Measurements from ENCODE around the gene LRRC32.

Gene LRRC32

GRCh38 chr11:76677458-76677765 is 6.9 kb upstream of the LRRC32 start:
- DNase-seq, result no peak

DNA sequence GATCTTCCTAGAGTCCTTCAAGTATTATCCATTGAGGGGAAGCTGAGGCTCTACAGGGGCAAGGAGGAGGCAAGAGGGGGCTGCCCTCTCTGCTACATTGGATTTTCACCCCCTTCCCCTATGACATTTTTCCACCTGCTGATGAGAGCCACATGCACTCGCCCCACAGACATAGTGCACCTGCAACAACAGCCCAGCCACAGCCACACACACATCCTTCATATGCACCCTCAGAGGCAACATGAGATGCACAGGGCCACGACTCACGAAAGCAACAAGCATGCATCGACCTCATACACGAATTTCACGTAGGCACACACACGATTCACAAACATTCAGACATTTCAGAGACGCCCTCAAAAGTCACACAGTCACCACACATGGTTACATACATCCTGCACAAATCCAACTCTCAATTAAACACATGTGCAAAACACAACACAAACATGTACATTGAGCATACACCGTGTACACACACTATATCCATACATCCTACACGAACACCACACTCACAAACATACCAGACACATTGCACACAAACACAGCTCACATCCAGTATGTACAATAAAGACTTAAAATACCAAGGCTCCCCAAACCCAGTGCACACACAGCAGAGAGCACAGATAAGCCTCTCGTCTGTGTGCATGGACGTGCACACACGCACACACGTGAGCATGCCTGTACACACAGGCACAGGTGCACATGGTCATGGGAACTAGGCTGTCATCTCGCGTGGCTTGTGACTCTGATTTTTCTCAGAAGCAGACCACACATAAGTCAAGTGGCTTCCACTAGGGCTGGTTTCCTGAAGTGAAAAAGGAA is 6.3 kb upstream of the LRRC32 start:
- DNase-seq, result no peak

- no peak for DNase-seq
Measured at GRCh38 chr11:76674517-76675400, 4.2 kb upstream of the LRRC32 start.

GRCh38 chr11:76673176-76674142 is 2.9 kb upstream of the LRRC32 start:
- DNase-seq, result no peak

GRCh38 chr11:76672431-76673175 is 2.1 kb upstream of the LRRC32 start:
- DNase-seq, result peak; percentile 34

GRCh38 chr11:76671626-76672309 is 1.2 kb upstream of the LRRC32 start:
- DNase-seq, result no peak

DNA sequence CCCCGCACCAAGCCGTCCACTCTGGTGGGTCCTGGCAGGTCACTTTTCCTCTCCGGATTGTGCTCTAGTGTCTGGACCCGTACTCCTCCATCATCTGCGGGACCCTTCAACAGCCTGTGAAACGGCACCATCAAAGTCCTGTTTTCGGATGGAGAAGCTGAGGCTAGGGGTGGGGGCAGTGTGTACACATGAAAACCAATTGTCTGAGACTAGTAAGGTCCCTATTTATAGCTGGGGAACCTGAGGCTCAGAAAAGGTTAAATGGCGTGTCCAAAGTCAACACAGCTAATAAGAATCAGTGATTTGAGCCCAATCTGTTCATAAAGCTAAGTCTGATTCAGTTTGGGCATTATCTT is 668 bp upstream of the LRRC32 start:
- DNase-seq, result no peak

GRCh38 chr11:76669901-76670484 is 554 bp downstream of the LRRC32 start:
- DNase-seq, result no peak

DNA sequence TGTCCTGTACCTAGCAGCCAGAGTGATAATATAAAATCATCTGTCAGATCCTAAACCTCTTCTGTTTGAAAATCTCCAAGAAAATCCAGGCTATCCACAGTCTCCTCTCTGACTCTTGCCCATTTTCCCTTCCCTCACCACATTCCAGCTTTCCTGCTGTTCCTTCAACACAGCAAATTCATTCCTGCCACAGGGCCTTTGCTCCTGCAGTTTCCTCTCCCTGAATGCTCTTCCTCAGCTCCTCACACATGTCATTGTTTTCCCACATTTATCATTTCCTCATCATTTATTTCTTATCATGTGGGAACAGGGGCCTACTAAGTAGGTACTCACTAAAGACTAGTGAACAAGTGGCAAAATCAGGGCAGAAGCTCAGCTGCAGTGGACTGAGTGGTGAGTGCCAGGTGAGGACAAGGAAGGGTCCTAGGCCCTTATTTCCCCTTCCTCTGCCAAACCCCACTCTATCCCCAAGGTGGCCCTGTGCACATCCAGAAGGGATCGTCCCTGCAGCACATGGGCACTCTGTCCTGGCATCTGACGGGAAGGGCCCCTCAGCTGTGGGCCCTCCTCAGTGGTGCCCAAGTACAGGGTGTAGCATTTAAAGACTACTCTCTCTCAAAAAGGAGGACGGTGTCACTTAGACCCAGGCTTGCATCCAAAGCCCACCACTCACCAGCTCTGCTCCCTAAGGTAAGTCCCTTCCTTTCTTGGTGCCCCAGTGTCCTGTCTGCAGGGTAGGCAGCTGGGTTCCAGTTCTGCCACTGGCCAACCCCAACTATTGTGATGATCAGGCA is 2.0 kb downstream of the LRRC32 start:
- DNase-seq, result no peak

DNA sequence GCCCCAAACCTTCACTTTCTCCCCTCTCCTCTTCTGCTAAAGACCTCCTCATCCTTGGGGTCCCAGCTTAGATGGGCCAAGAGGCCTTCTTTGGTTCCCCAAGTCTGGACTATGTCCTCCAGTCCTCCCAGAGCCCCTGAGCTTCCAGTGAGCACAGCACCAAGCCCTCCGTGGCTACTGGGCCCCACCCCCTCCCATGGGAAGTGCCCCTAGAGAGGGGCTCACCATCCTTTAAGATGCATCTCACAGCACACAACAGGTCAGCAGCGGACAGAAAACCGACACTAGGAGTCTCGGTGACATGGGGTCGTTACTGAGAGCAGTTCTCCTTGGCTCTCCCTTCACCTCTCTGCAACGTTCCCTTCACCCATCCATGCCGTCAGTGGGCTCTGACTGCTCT is 2.7 kb downstream of the LRRC32 start:
- DNase-seq, result no peak

DNA sequence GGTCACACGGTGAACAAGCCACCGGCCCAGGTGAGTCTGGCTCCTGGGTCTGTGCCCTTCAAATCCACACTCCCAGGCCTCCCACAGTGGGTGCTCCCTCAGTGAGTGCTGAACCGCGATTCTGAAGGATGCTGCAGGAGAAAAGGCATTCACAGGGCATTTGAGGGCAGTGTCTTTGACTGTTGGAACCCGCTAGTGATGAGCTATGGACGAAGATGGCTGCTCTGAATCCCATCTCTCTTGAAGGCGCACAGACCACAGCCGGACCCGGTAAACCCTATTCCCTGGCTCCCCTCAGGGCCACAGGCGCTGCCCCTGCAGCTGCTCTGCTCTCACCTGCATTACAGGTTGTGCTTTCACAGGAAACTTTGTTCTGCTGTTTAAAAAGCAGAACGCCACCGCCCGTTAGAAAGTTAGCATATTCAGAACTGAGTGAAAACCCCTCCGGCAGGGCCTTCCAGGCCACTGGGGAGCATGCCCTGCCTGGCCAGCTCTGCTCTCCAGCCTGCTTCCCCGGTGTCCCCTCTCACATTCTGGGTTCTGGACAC is 3.2 kb downstream of the LRRC32 start:
- no peak for DNase-seq

GRCh38 chr11:76666830-76667229 is 3.7 kb downstream of the LRRC32 start:
- DNase-seq, result no peak

GRCh38 chr11:76666408-76666807 is 4.1 kb downstream of the LRRC32 start:
- no peak for DNase-seq

- no peak for DNase-seq
Measured at GRCh38 chr11:76665921-76666351, 4.6 kb downstream of the LRRC32 start.

- DNase-seq, result peak; percentile 14
Measured at GRCh38 chr11:76665172-76665571, 5.4 kb downstream of the LRRC32 start.

DNA sequence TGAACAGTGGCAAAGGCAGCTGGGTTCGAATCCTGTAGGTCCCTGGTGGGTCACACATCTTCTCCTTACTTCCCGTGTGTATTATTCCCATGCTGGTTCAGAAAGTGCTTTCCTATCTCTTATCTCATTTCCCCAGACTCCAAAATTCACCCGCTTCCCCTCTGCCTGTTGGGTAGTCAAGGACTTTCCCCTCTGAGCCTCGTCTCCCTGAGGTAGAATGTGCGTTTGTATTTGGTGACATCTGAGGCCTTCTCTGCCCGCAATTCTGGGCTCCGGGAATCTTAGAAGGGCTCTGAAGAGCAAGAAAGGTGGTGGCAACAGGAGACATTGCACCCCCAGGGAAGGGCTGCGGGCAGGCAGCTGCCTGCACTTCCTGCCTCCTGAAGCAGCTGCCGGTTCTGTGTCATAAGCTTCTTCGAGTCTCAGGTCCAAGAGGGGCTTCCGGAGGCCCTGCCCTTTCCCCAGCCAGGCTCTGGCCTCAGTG is 5.9 kb downstream of the LRRC32 start:
- DNase-seq, result peak; percentile 48

DNA sequence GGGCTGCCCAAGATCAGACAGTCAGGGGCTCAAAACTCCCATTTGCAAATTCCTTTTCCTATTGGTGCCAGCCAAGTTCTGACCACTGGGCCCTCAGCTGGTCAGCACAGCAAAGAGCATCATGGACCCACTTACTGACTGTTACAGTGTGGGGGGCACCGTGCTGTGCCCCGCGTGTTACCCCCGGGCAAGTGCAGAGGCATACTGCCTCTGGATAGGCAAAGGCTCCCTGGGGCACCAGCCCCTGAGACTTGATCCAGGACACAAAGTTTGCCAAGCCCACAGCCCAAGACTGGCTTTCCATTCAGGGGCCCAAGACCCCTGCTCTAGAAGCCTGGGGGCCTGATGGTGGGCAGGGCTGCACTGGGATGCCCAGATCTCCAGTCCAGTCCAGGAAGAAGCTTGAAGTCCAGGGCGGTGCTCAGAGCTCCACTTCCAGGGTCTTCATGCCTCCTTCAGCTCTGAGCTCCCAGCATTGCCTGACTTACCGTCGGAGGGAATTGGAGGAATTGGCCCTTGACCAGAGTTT is 6.6 kb downstream of the LRRC32 start:
- no peak for DNase-seq

GRCh38 chr11:76663486-76663810 is 7.1 kb downstream of the LRRC32 start:
- DNase-seq, result no peak

DNA sequence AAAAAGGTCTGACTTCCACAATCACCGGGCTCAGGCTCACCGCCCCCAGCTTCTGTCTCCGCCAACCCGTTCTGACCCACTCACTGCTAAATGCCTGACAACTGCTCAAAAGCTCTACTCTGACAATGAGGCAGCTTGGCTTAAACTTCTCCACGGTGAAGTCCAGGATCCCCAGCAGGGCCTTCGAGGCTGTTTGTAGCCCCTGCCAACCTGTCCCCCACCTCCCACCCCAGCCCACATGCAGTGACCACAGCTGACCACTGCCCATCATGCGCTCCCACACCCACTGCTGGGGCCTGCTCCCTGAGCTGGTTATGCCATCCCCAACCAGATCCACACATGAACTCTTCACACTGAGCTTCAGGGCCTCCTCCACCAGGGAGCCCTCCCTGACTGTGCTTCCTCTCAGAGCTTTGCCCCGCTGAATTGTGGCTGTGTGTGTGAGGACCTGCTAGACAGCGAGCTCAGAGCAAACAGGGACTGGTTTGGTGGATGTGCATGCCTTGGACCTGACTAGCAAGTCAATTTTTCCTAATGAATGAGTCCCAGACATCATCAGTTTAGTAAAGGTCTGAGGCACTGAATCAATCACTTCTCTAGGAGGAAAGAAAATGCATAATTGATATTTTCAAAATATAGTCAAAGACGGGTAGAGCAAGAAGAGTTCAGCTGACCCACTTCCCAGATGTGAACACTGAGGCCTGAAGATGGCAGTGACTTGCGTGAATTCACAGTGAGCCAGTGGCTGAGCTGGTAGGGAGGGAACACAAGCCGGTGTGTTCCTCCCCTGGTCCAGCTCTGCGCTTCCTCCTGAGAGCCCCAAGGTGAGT is 7.7 kb downstream of the LRRC32 start:
- no peak for DNase-seq

All from activated CD4-positive, alpha-beta T cell treated with anti-CD3 and anti-CD28 coated beads, Interleukin-2, Interleukin-6, amounts not matched to agents 100 ng/mL and 50 ng/mL, durations not matched to agents 16 hours and 8 hours (primary cell).